ENCODE results near the gene DNAJC22. TPM values are rescaled to one million over a fixed set of nuclear protein-coding genes. Genes with fewer than 3 reads are reported as not detected.

The DNAJC22 gene
- total RNA-seq, 1 experiment from 2014 or later, result 27.7 TPM

DNA sequence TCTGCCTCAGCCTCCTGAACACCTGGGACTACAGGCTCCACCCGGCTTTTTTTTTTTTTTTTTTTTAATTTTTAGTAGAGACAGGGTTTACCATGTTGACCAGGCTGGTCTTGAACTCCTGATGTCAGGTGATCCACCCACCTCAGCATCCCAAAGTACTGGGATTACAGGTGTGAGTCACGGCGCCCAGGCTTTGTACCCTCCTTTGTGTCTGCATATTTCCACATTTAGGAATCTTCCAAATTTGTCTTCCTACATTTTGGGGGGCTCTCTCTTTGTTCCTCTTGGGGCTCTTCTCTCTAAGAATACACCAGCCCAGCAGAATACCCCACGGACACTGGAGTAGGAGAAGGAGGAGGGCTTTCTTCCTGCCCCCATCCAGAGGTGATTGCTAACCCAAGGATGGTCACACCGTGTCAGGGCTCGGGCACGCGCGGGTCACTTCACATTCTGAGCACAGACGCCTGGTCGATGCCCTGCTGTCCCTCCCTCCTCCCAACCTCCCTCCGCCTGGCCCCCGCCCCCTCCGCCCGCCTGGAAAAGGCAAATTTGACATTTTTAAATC, 2.1 kb upstream of the DNAJC22 start:
- RAD21 ChIA-PET (ENCODE audit: low non-redundant PET in 1 of 2, low total read pairs in 2 of 2, uncharacterized antibody in 2 of 2, unreplicated experiment in 2 of 2), result no interaction called here
- CTCF ChIA-PET, result no interaction called here
- intact Hi-C loops (cut with micrococcal nuclease), result no loop called here
- Histone ChIP-seq H3K4me3 (replicated peaks in 1 of 2; ENCODE audit: low read depth in 1 of 2, low read length in 2 of 2) (no peak overlapping the region), H3K79me2 (ENCODE audit: insufficient read depth, low read length) (peaks cover 4% of the 10 kb centered on the region; the same call in 1 of the 2 replicates), H4K20me1 (ENCODE audit: insufficient read depth) (no peaks in the 10 kb centered on the region), H3K27me3 (ENCODE audit: insufficient read depth, low read length) (no peaks in the 10 kb centered on the region), H3K9me2 (ENCODE audit: insufficient read depth) (no peaks in the 10 kb centered on the region), H3K9ac (ENCODE audit: low read length) (no peak overlapping the region), H3K27ac (ENCODE audit: low read depth, low read length) (no peak overlapping the region), H3K4me2 (ENCODE audit: low read length) (no peak overlapping the region), H3K9me3 (ENCODE audit: control insufficient read depth in 1 of 2, insufficient read depth in 1 of 2, low read depth in 1 of 2, low read length in 2 of 2) (no peaks in the 10 kb centered on the region), H3K36me3 (ENCODE audit: control insufficient read depth in 1 of 2, insufficient read depth in 2 of 2, low read length in 2 of 2) (no peaks in the 10 kb centered on the region), H2AFZ (ENCODE audit: low read depth, low read length, poor library complexity, severe bottlenecking) (no peak overlapping the region), H3K4me1 (ENCODE audit: control insufficient read depth in 1 of 2, insufficient read depth in 2 of 2, low read length in 2 of 2) (peaks cover 40 to 61% of the 10 kb centered on the region in 2 experiments)
- POLR2A ChIA-PET, result no interaction called here
- TF ChIP-seq TCF7L2 (IDR thresholded peaks at IDR 0.05; ENCODE audit: borderline replicate concordance, extremely low read depth, insufficient read depth, insufficient read length) (no peak), POLR2AphosphoS5 (IDR thresholded peaks at IDR 0.05; ENCODE audit: low read depth, low read length) (no peak), ELF1 (IDR thresholded peaks at IDR 0.05; ENCODE audit: borderline replicate concordance, low read depth) (no peak), EZH2phosphoT487 (IDR thresholded peaks at IDR 0.05; ENCODE audit: borderline replicate concordance) (no peak)
- ATAC-seq (no peak), DNase-seq (ENCODE audit: low read depth, low spot score) (no peak)
- no TSS peak for BruUV-seq (replicated peaks)

GRCh38 chr12:49345051-49345824, 1.4 kb upstream of the DNAJC22 start:
- intact Hi-C loops (cut with micrococcal nuclease), result no loop called here
- H4K20me1 ChIP-seq (ENCODE audit: insufficient read depth), result no peaks in the 10 kb centered on the region
- H2AFZ ChIP-seq (ENCODE audit: low read depth, low read length, poor library complexity, severe bottlenecking), result no peak overlapping the region
- H3K9me3 ChIP-seq (ENCODE audit: control insufficient read depth in 1 of 2, insufficient read depth in 1 of 2, low read depth in 1 of 2, low read length in 2 of 2), result no peaks in the 10 kb centered on the region
- no peak overlapping the region for H3K9ac ChIP-seq (ENCODE audit: low read length)
- ChIA-PET POLR2A (no interaction called here), CTCF (interaction anchor here (2.6 to 3.1 kb wide), 2 partner anchors 48 to 55 kb away, joined by 23 to 44 read pairs; no protein-coding TSS in a partner anchor), RAD21 (ENCODE audit: low non-redundant PET in 1 of 2, low total read pairs in 2 of 2, uncharacterized antibody in 2 of 2, unreplicated experiment in 2 of 2) (no interaction called here)
- no peak overlapping the region; the same call in 1 of the 2 replicates for H3K27ac ChIP-seq (ENCODE audit: low read depth, low read length)
- H3K27me3 ChIP-seq (ENCODE audit: insufficient read depth, low read length), result no peaks in the 10 kb centered on the region
- peaks cover 35 to 54% of the 10 kb centered on the region in 2 experiments for H3K4me1 ChIP-seq (ENCODE audit: control insufficient read depth in 1 of 2, insufficient read depth in 2 of 2, low read length in 2 of 2)
- DNase-seq (ENCODE audit: low read depth, low spot score) (no peak), ATAC-seq (no peak)
- no peaks in the 10 kb centered on the region for H3K36me3 ChIP-seq (ENCODE audit: control insufficient read depth in 1 of 2, insufficient read depth in 2 of 2, low read length in 2 of 2)
- H3K4me2 ChIP-seq (ENCODE audit: low read length), result no peak overlapping the region
- no peaks in the 10 kb centered on the region for H3K9me2 ChIP-seq (ENCODE audit: insufficient read depth)
- no TSS peak for BruUV-seq (replicated peaks)
- H3K79me2 ChIP-seq (ENCODE audit: insufficient read depth, low read length), result peaks cover 4% of the 10 kb centered on the region; the same call in 1 of the 2 replicates
- no peak overlapping the region for H3K4me3 ChIP-seq (replicated peaks in 1 of 2; ENCODE audit: low read depth in 1 of 2, low read length in 2 of 2)
- TF ChIP-seq, protein P1, sequence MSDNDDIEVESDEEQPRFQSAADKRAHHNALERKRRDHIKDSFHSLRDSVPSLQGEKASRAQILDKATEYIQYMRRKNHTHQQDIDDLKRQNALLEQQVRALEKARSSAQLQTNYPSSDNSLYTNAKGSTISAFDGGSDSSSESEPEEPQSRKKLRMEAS (IDR thresholded peaks at IDR 0.05), result no peak
- TF ChIP-seq SIN3A (IDR thresholded peaks at IDR 0.05; ENCODE audit: low read depth), result no peak
- TF ChIP-seq, protein P2, sequence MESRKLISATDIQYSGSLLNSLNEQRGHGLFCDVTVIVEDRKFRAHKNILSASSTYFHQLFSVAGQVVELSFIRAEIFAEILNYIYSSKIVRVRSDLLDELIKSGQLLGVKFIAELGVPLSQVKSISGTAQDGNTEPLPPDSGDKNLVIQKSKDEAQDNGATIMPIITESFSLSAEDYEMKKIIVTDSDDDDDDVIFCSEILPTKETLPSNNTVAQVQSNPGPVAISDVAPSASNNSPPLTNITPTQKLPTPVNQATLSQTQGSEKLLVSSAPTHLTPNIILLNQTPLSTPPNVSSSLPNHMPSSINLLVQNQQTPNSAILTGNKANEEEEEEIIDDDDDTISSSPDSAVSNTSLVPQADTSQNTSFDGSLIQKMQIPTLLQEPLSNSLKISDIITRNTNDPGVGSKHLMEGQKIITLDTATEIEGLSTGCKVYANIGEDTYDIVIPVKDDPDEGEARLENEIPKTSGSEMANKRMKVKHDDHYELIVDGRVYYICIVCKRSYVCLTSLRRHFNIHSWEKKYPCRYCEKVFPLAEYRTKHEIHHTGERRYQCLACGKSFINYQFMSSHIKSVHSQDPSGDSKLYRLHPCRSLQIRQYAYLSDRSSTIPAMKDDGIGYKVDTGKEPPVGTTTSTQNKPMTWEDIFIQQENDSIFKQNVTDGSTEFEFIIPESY (IDR thresholded peaks at IDR 0.05; ENCODE audit: extremely low read depth, insufficient replicate concordance, low read length), result no peak
- TF ChIP-seq POLR2AphosphoS5 (IDR thresholded peaks at IDR 0.05; ENCODE audit: low read depth, low read length), result no peak
- no peak for TF ChIP-seq ZFX (IDR thresholded peaks at IDR 0.05)
- TF ChIP-seq, protein P3, sequence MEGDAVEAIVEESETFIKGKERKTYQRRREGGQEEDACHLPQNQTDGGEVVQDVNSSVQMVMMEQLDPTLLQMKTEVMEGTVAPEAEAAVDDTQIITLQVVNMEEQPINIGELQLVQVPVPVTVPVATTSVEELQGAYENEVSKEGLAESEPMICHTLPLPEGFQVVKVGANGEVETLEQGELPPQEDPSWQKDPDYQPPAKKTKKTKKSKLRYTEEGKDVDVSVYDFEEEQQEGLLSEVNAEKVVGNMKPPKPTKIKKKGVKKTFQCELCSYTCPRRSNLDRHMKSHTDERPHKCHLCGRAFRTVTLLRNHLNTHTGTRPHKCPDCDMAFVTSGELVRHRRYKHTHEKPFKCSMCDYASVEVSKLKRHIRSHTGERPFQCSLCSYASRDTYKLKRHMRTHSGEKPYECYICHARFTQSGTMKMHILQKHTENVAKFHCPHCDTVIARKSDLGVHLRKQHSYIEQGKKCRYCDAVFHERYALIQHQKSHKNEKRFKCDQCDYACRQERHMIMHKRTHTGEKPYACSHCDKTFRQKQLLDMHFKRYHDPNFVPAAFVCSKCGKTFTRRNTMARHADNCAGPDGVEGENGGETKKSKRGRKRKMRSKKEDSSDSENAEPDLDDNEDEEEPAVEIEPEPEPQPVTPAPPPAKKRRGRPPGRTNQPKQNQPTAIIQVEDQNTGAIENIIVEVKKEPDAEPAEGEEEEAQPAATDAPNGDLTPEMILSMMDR (IDR thresholded peaks at IDR 0.05 in 2 of 3, conservative IDR thresholded peaks at IDR 0.05 in 1 of 3; ENCODE audit: borderline replicate concordance in 1 of 3, insufficient read depth in 1 of 3, low read depth in 2 of 3, low read length in 2 of 3), result no peak
- no peak for TF ChIP-seq FOSL1 (IDR thresholded peaks at IDR 0.05; ENCODE audit: low read depth)
- TF ChIP-seq YY1 (IDR thresholded peaks at IDR 0.05; ENCODE audit: extremely low read depth, insufficient replicate concordance, low read depth, low read length), result no peak
- TF ChIP-seq, protein P4, sequence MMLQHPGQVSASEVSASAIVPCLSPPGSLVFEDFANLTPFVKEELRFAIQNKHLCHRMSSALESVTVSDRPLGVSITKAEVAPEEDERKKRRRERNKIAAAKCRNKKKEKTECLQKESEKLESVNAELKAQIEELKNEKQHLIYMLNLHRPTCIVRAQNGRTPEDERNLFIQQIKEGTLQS (IDR thresholded peaks at IDR 0.05), result no peak
- TF ChIP-seq CBX3 (IDR thresholded peaks at IDR 0.05; ENCODE audit: low read depth), result no peak
- no peak for TF ChIP-seq ZNF274 (IDR thresholded peaks at IDR 0.05; ENCODE audit: low read depth, low read length)
